Activated T-helper 2 cell treated with anti-CD3 and anti-CD28 coated beads, Interferon-gamma antibody, Interleukin-2, Interleukin-4, amounts not matched to agents 10 μg/mL and 5 μg/mL and 100 μg/mL, durations not matched to agents 14 hours and 24 hours and 36 hours (primary cell): ENCODE results near the gene RSPH9. TPM values are rescaled to one million over a fixed set of nuclear protein-coding genes. Genes with fewer than 3 reads are reported as not detected.

Source experiments
- DNase-seq: peaks from one replicate; pipeline ENCODE4 v3.0.0; 2021; ENCODE audit warnings: low spot score
- H3K27ac Mint-ChIP-seq: one replicate; pipeline ENCODE4 v1.8.0; 2021; ENCODE audit warnings: mixed read lengths
- H3K27me3 Mint-ChIP-seq: one replicate; pipeline ENCODE4 v1.8.0; 2021; ENCODE audit warnings: low read depth, mixed read lengths
- H3K36me3 Mint-ChIP-seq: one replicate; pipeline ENCODE4 v1.8.0; 2021; ENCODE audit warnings: low read depth, mixed read lengths
- H3K4me1 Mint-ChIP-seq: one replicate; pipeline ENCODE4 v1.8.0; 2021; ENCODE audit warnings: low read depth, mixed read lengths
- H3K4me3 Mint-ChIP-seq: one replicate; pipeline ENCODE4 v1.8.0; 2021; ENCODE audit warnings: low read depth, mild to moderate bottlenecking, moderate library complexity, mixed read lengths
- H3K9me3 Mint-ChIP-seq: one replicate; pipeline ENCODE4 v1.8.0; 2021; ENCODE audit warnings: mixed read lengths
- intact Hi-C: fragments of 100-400 bp; cut with micrococcal nuclease; formaldehyde crosslinking; loops from one replicate; pipeline ENCODE4 v1.15.1; 2023
- total RNA-seq: library from RNA; stranded (reverse); gene quantifications from 2 replicates; pipeline ENCODE4 v1.2.3, GENCODE V29; 2022

Gene RSPH9
- total RNA-seq, 1 donor from 2014 or later: not detected

GRCh38 chr6:43715056-43715788, 70.4 kb downstream of the RSPH9 start:
- H3K36me3 Mint-ChIP-seq: no peaks in the 10 kb centered on the region
- no peaks in the 10 kb centered on the region for H3K9me3 Mint-ChIP-seq
- intact Hi-C loops: no loop called here
- peaks cover 6% of the 10 kb centered on the region for H3K4me1 Mint-ChIP-seq
- DNase-seq: no peak
- no peak overlapping the region for H3K27ac Mint-ChIP-seq
- peaks cover 21% of the 10 kb centered on the region for H3K27me3 Mint-ChIP-seq
- H3K4me3 Mint-ChIP-seq: no peak overlapping the region

GRCh38 chr6:43716099-43716498, 71.3 kb downstream of the RSPH9 start:
- Mint-ChIP-seq H3K27me3 (peaks cover 19% of the 10 kb centered on the region), H3K4me3 (no peak overlapping the region), H3K36me3 (no peaks in the 10 kb centered on the region), H3K9me3 (no peaks in the 10 kb centered on the region), H3K4me1 (peaks cover 5% of the 10 kb centered on the region), H3K27ac (no peak overlapping the region)
- DNase-seq: no peak
- intact Hi-C loops: no loop called here

GRCh38 chr6:43717389-43717788, 72.6 kb downstream of the RSPH9 start:
- H3K27me3 Mint-ChIP-seq: peaks cover 13% of the 10 kb centered on the region
- no peak overlapping the region for H3K4me3 Mint-ChIP-seq
- intact Hi-C loops: no loop called here
- no peaks in the 10 kb centered on the region for H3K36me3 Mint-ChIP-seq
- H3K27ac Mint-ChIP-seq: no peak overlapping the region
- H3K9me3 Mint-ChIP-seq: no peaks in the 10 kb centered on the region
- DNase-seq: no peak
- peaks cover 5% of the 10 kb centered on the region for H3K4me1 Mint-ChIP-seq

- no peak overlapping the region for H3K27ac Mint-ChIP-seq
Measured at GRCh38 chr6:43717822-43718221, 73.0 kb downstream of the RSPH9 start.

GRCh38 chr6:43718387-43719105, 73.7 kb downstream of the RSPH9 start:
- no peaks in the 10 kb centered on the region for H3K36me3 Mint-ChIP-seq
- DNase-seq: no peak
- H3K9me3 Mint-ChIP-seq: no peaks in the 10 kb centered on the region
- H3K4me1 Mint-ChIP-seq: peaks cover 7% of the 10 kb centered on the region
- H3K27ac Mint-ChIP-seq: no peak overlapping the region
- intact Hi-C loops: no loop called here
- no peak overlapping the region for H3K4me3 Mint-ChIP-seq
- peaks cover 12% of the 10 kb centered on the region for H3K27me3 Mint-ChIP-seq

More at GRCh38 chr6:43717822-43718221, 73.0 kb downstream of the RSPH9 start:
- peaks cover 12% of the 10 kb centered on the region for H3K27me3 Mint-ChIP-seq
- intact Hi-C loops: no loop called here
- DNase-seq: no peak
- no peaks in the 10 kb centered on the region for H3K36me3 Mint-ChIP-seq
- H3K4me1 Mint-ChIP-seq: peaks cover 5% of the 10 kb centered on the region
- no peak overlapping the region for H3K4me3 Mint-ChIP-seq
- H3K9me3 Mint-ChIP-seq: no peaks in the 10 kb centered on the region

GRCh38 chr6:43719511-43719910, 74.7 kb downstream of the RSPH9 start:
- Mint-ChIP-seq H3K27me3 (peaks cover 12% of the 10 kb centered on the region), H3K4me1 (peaks cover 12% of the 10 kb centered on the region), H3K9me3 (no peaks in the 10 kb centered on the region), H3K36me3 (no peaks in the 10 kb centered on the region), H3K4me3 (no peak overlapping the region), H3K27ac (no peak overlapping the region)
- no peak for DNase-seq
- intact Hi-C loops: no loop called here

GRCh38 chr6:43720999-43721398, 76.2 kb downstream of the RSPH9 start:
- H3K4me3 Mint-ChIP-seq: no peak overlapping the region
- H3K36me3 Mint-ChIP-seq: no peaks in the 10 kb centered on the region
- H3K4me1 Mint-ChIP-seq: peaks cover 23% of the 10 kb centered on the region
- DNase-seq: no peak
- peaks cover 12% of the 10 kb centered on the region for H3K27me3 Mint-ChIP-seq
- no peaks in the 10 kb centered on the region for H3K9me3 Mint-ChIP-seq
- intact Hi-C loops: no loop called here
- H3K27ac Mint-ChIP-seq: no peak overlapping the region

Other genes starting within 250 kb of the RSPH9 start
- 45.6 and 46.7 TPM in 2 replicates for gene ABCC10, start 217.5 kb upstream of the RSPH9 start, total RNA-seq
- 2.1 and 2.5 TPM in 2 replicates for gene DLK2, start 189.5 kb upstream of the RSPH9 start, total RNA-seq
- gene TJAP1, start 167.5 kb upstream of the RSPH9 start, total RNA-seq: 36.0 and 42.7 TPM in 2 replicates
- 0.11 and 0.21 TPM in 2 replicates for gene LRRC73, start 134.7 kb upstream of the RSPH9 start, total RNA-seq
- 51.7 and 59.0 TPM in 2 replicates for gene YIPF3, start 128.1 kb upstream of the RSPH9 start, total RNA-seq
- 60.8 and 63.8 TPM in 2 replicates for gene POLR1C, start 127.9 kb upstream of the RSPH9 start, total RNA-seq
- gene XPO5, start 69.0 kb upstream of the RSPH9 start, total RNA-seq: 114 and 119 TPM in 2 replicates
- 35.7 and 44.5 TPM in 2 replicates for gene POLH, start 68.9 kb upstream of the RSPH9 start, total RNA-seq
- gene GTPBP2, start 15.8 kb upstream of the RSPH9 start, total RNA-seq: 71.7 and 78.4 TPM in 2 replicates
- gene MAD2L1BP, start 9.2 kb upstream of the RSPH9 start, total RNA-seq: 35.4 and 38.4 TPM in 2 replicates
- 44.8 and 45.1 TPM in 2 replicates for gene MRPS18A, start 42.8 kb downstream of the RSPH9 start, total RNA-seq
- 50.7 and 55.2 TPM in 2 replicates for gene VEGFA, start 125.2 kb downstream of the RSPH9 start, total RNA-seq